ENCODE results near the gene AMPD1. TPM values are rescaled to one million over a fixed set of nuclear protein-coding genes. Genes with fewer than 3 reads are reported as not detected.

The AMPD1 gene
- total RNA-seq, 5 donors from 2014 or later (not counting 1 experiment from before 2014, with no cell fraction given): 0.33 TPM; not detected in 4

DNA sequence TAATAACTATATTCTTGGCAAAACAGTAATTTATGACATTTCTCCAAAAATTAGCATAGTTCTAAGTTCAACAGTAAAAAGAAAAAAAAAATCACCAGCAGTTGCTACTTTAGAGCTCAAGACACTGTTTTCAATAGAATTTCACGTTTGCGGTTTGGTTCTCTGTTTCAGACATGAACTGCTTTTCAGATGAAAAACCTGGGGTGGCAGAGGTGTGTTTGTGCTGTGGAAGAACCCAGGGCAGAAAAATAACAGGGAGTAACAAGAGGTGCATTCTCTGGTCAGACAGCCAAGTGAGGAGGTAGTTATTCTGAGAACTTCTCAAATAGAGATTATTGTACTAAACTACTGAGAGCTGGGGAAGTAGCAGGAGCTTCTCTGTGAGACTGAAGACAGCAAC lies 12.3 kb upstream of the AMPD1 start:
- WGBS (ENCODE audit: insufficient coverage): 93% methylated on average over 2 of the region's 2 CpGs
- no peaks in the 10 kb centered on the region for H3K9me3 Mint-ChIP-seq
- ChIA-PET POLR2A (no interaction called here), CTCF (no interaction called here)
- H3K36me3 Mint-ChIP-seq: peaks cover 49% of the 10 kb centered on the region
- Histone ChIP-seq H3K27ac (ENCODE audit: low read length) (no peak overlapping the region), H3K27me3 (replicated peaks in 1 of 2; ENCODE audit: control insufficient read depth in 2 of 2, extremely low read depth in 1 of 2, insufficient read depth in 2 of 2, low read length in 1 of 2) (no peaks in the 10 kb centered on the region), H3K4me3 (ENCODE audit: control insufficient read depth in 1 of 2, extremely low read depth in 1 of 2, low read length in 1 of 2) (no peak overlapping the region), H3K36me3 (ENCODE audit: control insufficient read depth in 2 of 2, extremely low read depth in 1 of 2, insufficient read depth in 1 of 2, low read length in 1 of 2) (peaks cover 11 to 50% of the 10 kb centered on the region in 2 donors), H3K4me1 (ENCODE audit: control insufficient read depth in 1 of 2, extremely low read depth in 1 of 2, insufficient read depth in 2 of 2, low read length in 2 of 2) (no peaks in the 10 kb centered on the region), H3K9me3 (no peaks in the 10 kb centered on the region)
- no peak overlapping the region for H3K4me3 Mint-ChIP-seq
- no peaks in the 10 kb centered on the region for H3K27me3 Mint-ChIP-seq
- DNase-seq (no peak), ATAC-seq (replicated peaks in 1 of 4) (no peak)
- no peaks in the 10 kb centered on the region for H3K4me1 Mint-ChIP-seq
- no peak overlapping the region for H3K27ac Mint-ChIP-seq

DNA sequence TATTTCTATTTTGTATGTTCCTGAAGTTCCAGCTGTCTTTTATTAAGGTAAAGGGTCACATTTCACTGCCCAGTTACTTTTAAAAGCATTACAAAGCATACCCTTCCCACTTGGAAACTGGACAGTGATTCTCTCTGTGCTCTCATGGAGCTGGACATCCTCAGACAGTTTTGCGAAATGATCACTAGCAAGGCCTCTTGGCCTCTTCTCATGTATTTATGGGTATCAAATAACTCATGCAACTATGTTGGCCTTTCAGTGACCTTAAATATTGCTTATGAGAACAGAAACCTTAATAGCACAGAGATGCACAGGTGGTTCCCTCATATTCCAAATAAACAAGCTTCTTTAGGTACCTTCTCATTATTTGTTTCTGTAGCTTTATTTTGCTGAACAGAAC lies 7.9 kb upstream of the AMPD1 start:
- H3K4me3 ChIP-seq (ENCODE audit: control insufficient read depth in 1 of 2, extremely low read depth in 1 of 2, low read length in 1 of 2): no peak overlapping the region
- no peaks in the 10 kb centered on the region for H3K9me3 Mint-ChIP-seq
- H3K27ac Mint-ChIP-seq: no peak overlapping the region
- H3K27me3 ChIP-seq (replicated peaks in 1 of 2; ENCODE audit: control insufficient read depth in 2 of 2, extremely low read depth in 1 of 2, insufficient read depth in 2 of 2, low read length in 1 of 2): peaks cover 0 to 4% of the 10 kb centered on the region in 2 experiments
- peaks cover 25% of the 10 kb centered on the region for H3K36me3 Mint-ChIP-seq
- no peaks in the 10 kb centered on the region for H3K27me3 Mint-ChIP-seq
- no peaks in the 10 kb centered on the region for H3K9me3 ChIP-seq
- peaks cover 0 to 21% of the 10 kb centered on the region in 2 donors for H3K36me3 ChIP-seq (ENCODE audit: control insufficient read depth in 2 of 2, extremely low read depth in 1 of 2, insufficient read depth in 1 of 2, low read length in 1 of 2)
- ChIA-PET CTCF (no interaction called here), POLR2A (interaction anchor here in 1 of 2 donors (0.6 to 0.9 kb wide), 2 partner anchors 8 to 13 kb away, joined by 3 to 4 read pairs; partner anchors contain the start of gene AMPD1)
- DNase-seq (no peak), ATAC-seq (replicated peaks in 1 of 4) (no peak)
- no peaks in the 10 kb centered on the region for H3K4me1 ChIP-seq (ENCODE audit: control insufficient read depth in 1 of 2, extremely low read depth in 1 of 2, insufficient read depth in 2 of 2, low read length in 2 of 2)
- no peak overlapping the region for H3K4me3 Mint-ChIP-seq
- H3K4me1 Mint-ChIP-seq: no peaks in the 10 kb centered on the region
- no CpG with 5 or more reads among the region's 1 CpG for WGBS (ENCODE audit: insufficient coverage)
- no peak overlapping the region for H3K27ac ChIP-seq (ENCODE audit: low read length)

DNA sequence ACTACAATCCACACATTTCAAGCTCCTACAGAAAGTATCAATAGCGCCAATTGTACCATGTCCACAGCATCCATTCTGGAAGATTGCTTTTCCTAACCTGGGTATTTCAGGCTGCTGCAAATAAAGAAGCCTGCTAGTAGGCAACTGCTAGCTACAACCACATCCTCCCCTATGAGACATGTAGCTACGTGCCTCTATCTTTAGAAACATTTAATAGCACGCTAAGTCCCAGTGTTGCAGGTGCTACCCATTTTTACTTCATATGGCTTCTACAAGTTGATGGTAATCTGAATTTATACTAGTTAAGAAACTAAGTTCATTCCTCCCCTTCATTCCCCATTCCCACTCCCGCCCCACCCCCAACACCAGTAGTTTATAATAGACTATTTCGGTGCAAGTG lies 7.4 kb upstream of the AMPD1 start:
- DNase-seq (no peak), ATAC-seq (replicated peaks in 1 of 4) (no peak)
- Mint-ChIP-seq H3K27ac (no peak overlapping the region), H3K4me1 (no peaks in the 10 kb centered on the region), H3K9me3 (no peaks in the 10 kb centered on the region), H3K4me3 (no peak overlapping the region), H3K27me3 (no peaks in the 10 kb centered on the region), H3K36me3 (peaks cover 23% of the 10 kb centered on the region)
- Histone ChIP-seq H3K36me3 (ENCODE audit: control insufficient read depth in 2 of 2, extremely low read depth in 1 of 2, insufficient read depth in 1 of 2, low read length in 1 of 2) (peaks cover 0 to 16% of the 10 kb centered on the region in 2 donors), H3K27ac (ENCODE audit: low read length) (no peak overlapping the region), H3K9me3 (no peaks in the 10 kb centered on the region), H3K4me3 (ENCODE audit: control insufficient read depth in 1 of 2, extremely low read depth in 1 of 2, low read length in 1 of 2) (no peak overlapping the region), H3K27me3 (replicated peaks in 1 of 2; ENCODE audit: control insufficient read depth in 2 of 2, extremely low read depth in 1 of 2, insufficient read depth in 2 of 2, low read length in 1 of 2) (peaks cover 0 to 4% of the 10 kb centered on the region in 2 experiments), H3K4me1 (ENCODE audit: control insufficient read depth in 1 of 2, extremely low read depth in 1 of 2, insufficient read depth in 2 of 2, low read length in 2 of 2) (no peaks in the 10 kb centered on the region)
- ChIA-PET CTCF (no interaction called here), POLR2A (interaction anchor here in 1 of 2 donors (0.9 kb wide), 1 partner anchor 13 kb away, joined by 3 read pairs; no protein-coding TSS in a partner anchor)
- 100% methylated on average over 1 of the region's 5 CpGs for WGBS (ENCODE audit: insufficient coverage)

DNA sequence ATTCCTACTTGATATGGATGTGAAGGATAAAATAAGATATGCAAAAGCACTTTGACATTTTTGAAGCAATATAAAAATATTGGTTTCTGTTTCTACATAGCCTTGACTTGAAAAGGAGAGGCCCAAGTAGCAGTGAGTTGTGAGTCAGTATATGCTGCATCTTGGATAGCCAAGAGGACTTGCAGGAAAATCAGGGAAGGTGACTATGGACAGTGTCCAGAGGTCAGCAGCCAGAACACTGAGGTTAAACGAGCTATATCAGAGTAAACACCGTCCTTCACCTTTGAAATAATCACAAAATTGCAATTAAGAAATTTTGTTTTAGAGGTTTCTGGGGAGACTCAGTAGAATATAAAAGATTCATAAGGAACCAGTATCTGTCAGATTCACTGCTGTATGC lies 6.6 kb upstream of the AMPD1 start:
- Histone ChIP-seq H3K36me3 (ENCODE audit: control insufficient read depth in 2 of 2, extremely low read depth in 1 of 2, insufficient read depth in 1 of 2, low read length in 1 of 2) (peaks cover 0 to 8% of the 10 kb centered on the region in 2 donors), H3K4me1 (ENCODE audit: control insufficient read depth in 1 of 2, extremely low read depth in 1 of 2, insufficient read depth in 2 of 2, low read length in 2 of 2) (no peaks in the 10 kb centered on the region), H3K27ac (ENCODE audit: low read length) (no peak overlapping the region), H3K9me3 (no peaks in the 10 kb centered on the region), H3K27me3 (replicated peaks in 1 of 2; ENCODE audit: control insufficient read depth in 2 of 2, extremely low read depth in 1 of 2, insufficient read depth in 2 of 2, low read length in 1 of 2) (peaks cover 0 to 4% of the 10 kb centered on the region in 2 experiments), H3K4me3 (ENCODE audit: control insufficient read depth in 1 of 2, extremely low read depth in 1 of 2, low read length in 1 of 2) (no peak overlapping the region)
- POLR2A ChIA-PET: no interaction called here
- Mint-ChIP-seq H3K4me3 (no peak overlapping the region), H3K4me1 (no peaks in the 10 kb centered on the region), H3K27ac (no peak overlapping the region), H3K27me3 (peaks cover 2% of the 10 kb centered on the region in 2 donors), H3K9me3 (no peaks in the 10 kb centered on the region), H3K36me3 (peaks cover 15% of the 10 kb centered on the region)
- no CpG with 5 or more reads among the region's 2 CpGs for WGBS (ENCODE audit: insufficient coverage)
- CTCF ChIA-PET: no interaction called here
- DNase-seq (no peak), ATAC-seq (replicated peaks in 1 of 4) (no peak)

GRCh38 chr1:114700036-114700600 lies 4.8 kb upstream of the AMPD1 start:
- DNase-seq (no peak), ATAC-seq (replicated peaks in 1 of 4) (no peak)
- H3K27me3 Mint-ChIP-seq: peaks cover 4 to 6% of the 10 kb centered on the region in 2 donors
- ChIA-PET CTCF (no interaction called here), POLR2A (interaction anchor here in 1 of 2 donors (0.7 kb wide), 1 partner anchor 54 kb away, joined by 3 read pairs; no protein-coding TSS in a partner anchor)
- no peaks in the 10 kb centered on the region for H3K4me1 Mint-ChIP-seq
- no peak overlapping the region for H3K4me3 Mint-ChIP-seq
- 50% methylated on average over 1 of the region's 4 CpGs for WGBS (ENCODE audit: insufficient coverage)
- Histone ChIP-seq H3K4me1 (ENCODE audit: control insufficient read depth in 1 of 2, extremely low read depth in 1 of 2, insufficient read depth in 2 of 2, low read length in 2 of 2) (no peaks in the 10 kb centered on the region), H3K36me3 (ENCODE audit: control insufficient read depth in 2 of 2, extremely low read depth in 1 of 2, insufficient read depth in 1 of 2, low read length in 1 of 2) (no peaks in the 10 kb centered on the region), H3K27ac (ENCODE audit: low read length) (no peak overlapping the region), H3K9me3 (no peaks in the 10 kb centered on the region), H3K4me3 (ENCODE audit: control insufficient read depth in 1 of 2, extremely low read depth in 1 of 2, low read length in 1 of 2) (no peak overlapping the region), H3K27me3 (replicated peaks in 1 of 2; ENCODE audit: control insufficient read depth in 2 of 2, extremely low read depth in 1 of 2, insufficient read depth in 2 of 2, low read length in 1 of 2) (peaks cover 0 to 4% of the 10 kb centered on the region in 2 experiments)
- H3K9me3 Mint-ChIP-seq: no peaks in the 10 kb centered on the region
- H3K36me3 Mint-ChIP-seq: peaks cover 3% of the 10 kb centered on the region
- H3K27ac Mint-ChIP-seq: no peak overlapping the region

GRCh38 chr1:114696810-114697209 lies 1.5 kb upstream of the AMPD1 start:
- Histone ChIP-seq H3K4me1 (ENCODE audit: control insufficient read depth in 1 of 2, extremely low read depth in 1 of 2, insufficient read depth in 2 of 2, low read length in 2 of 2) (no peaks in the 10 kb centered on the region), H3K36me3 (ENCODE audit: control insufficient read depth in 2 of 2, extremely low read depth in 1 of 2, insufficient read depth in 1 of 2, low read length in 1 of 2) (no peaks in the 10 kb centered on the region), H3K9me3 (no peaks in the 10 kb centered on the region), H3K27ac (ENCODE audit: low read length) (no peak overlapping the region), H3K27me3 (replicated peaks in 1 of 2; ENCODE audit: control insufficient read depth in 2 of 2, extremely low read depth in 1 of 2, insufficient read depth in 2 of 2, low read length in 1 of 2) (peaks cover 0 to 11% of the 10 kb centered on the region in 2 experiments), H3K4me3 (ENCODE audit: control insufficient read depth in 1 of 2, extremely low read depth in 1 of 2, low read length in 1 of 2) (no peak overlapping the region)
- DNase-seq (no peak), ATAC-seq (replicated peaks in 1 of 4) (no peak)
- no peaks in the 10 kb centered on the region for H3K4me1 Mint-ChIP-seq
- POLR2A ChIA-PET: no interaction called here
- no peaks in the 10 kb centered on the region for H3K9me3 Mint-ChIP-seq
- H3K4me3 Mint-ChIP-seq: no peak overlapping the region
- CTCF ChIA-PET: no interaction called here
- H3K27me3 Mint-ChIP-seq: peaks cover 4 to 9% of the 10 kb centered on the region in 2 donors
- no peak overlapping the region for H3K27ac Mint-ChIP-seq
- H3K36me3 Mint-ChIP-seq: no peaks in the 10 kb centered on the region

Measured in T-cell (primary cell).